ENCODE data around the gene TSTD1.
A peak's percentile ranks its signal among the peaks of the same experiment; 100 is the strongest.
"Not testable (repeated sequence)": the region's sequence is repeated elsewhere in the genome, so short reads cannot be mapped to it uniquely, and the experiment has no call there.

The TSTD1 gene

GRCh38 chr1:161068306-161069234, 29.8 kb upstream of the TSTD1 start:
- no peak for DNase-seq

DNA sequence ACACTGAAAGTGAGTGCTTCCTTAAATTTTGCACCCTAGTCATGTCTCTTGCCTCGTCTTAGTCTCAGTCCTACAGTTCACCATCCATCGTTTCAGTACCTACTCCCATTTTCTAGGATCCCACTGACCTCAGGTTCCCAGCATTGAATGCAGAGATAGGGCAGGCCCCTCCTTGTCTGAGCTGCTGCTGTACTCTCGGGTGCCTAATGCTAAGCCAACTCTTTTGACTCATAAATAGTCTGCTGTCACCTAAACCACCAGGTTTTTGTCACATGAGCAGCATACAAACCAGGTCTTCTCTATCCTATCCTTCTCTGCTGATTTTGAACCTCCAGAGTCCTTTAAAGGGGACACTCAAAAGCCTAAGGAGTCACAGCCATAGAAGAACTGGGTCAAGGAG, 27.9 kb upstream of the TSTD1 start:
- no peak for DNase-seq

DNA sequence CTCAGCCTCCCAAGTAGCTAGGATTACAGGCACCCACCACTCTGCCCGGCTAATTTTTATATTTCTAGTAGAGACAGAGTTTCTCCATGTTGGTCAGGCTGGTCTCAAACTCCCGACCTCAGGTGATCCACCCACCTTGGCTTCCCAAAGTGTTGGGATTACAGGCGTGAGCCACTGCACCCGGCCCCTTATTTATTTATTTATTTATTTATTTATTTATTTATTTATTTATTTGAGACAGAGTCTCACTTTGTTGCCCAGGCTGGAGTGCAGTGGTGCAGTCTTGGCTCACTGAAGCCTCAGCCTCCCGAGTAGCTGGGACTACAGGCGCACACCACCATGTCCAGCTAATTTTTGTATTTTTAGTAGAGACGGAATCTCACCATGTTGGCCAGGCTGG, 26.9 kb upstream of the TSTD1 start:
- not testable (repeated sequence) for DNase-seq

DNA sequence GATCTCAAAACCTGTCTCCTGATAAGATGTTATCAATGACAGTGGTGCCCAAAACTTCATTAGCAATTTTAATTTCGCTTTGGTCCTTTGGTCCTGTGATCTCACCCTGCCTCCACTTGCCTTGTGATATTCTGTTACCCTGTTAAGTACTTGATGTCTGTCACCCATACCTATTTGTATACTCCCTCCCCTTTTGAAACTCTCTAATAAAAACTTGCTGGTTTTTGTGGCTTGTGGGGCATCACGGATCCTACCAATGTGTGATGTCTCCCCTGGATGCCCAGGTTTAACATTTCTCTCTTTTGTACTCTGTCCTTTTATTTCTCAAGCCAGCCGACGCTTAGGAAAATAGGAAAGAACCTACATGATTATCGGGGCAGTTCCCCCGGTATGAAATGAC, 25.2 kb upstream of the TSTD1 start:
- DNase-seq: not testable (repeated sequence)

- DNase-seq: no peak
Observed at GRCh38 chr1:161061419-161061818, 22.7 kb upstream of the TSTD1 start.

- no peak for DNase-seq
Observed at GRCh38 chr1:161059293-161059692, 20.5 kb upstream of the TSTD1 start.

- DNase-seq: no peak
Observed at GRCh38 chr1:161054805-161055204, 16.0 kb upstream of the TSTD1 start.

DNA sequence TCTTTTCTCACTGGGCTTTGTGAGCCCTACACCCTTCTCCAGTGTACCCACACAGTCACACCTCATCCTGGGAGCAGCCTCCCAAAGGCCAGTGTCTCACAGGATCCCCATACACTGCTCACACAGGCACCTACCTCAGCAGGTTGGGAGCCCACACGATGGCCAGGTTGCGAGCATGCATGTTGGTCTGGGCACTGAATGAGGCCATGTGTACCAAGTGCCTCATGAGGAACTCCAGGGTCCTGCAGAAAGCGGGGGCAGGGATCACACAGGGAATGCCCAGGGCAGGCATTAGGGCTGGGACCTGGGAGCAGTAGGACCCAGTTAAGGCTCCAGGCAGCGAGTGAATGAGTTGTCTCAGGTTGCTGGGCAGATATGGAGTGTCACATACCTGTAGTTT, 15.5 kb upstream of the TSTD1 start:
- no peak for DNase-seq

DNA sequence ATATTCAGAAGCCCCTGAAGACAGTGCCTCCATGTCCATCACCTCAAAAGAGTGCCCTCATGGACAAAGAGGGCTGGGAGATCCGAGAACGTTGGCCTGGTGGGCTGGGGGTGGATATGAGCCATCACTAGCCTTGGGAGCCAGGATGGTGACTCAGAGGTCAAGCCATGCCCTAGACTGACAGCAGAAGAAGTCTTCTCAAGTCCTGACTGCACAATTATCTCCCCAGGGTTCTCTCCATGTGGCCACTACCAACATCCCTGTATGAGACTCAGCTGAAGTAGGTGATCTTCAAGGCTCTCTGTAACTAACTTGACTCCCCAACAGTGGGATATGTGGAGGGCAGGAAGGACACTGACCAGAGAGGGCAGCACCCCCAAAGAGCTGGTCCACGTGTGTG, 14.1 kb upstream of the TSTD1 start:
- DNase-seq: no peak

DNA sequence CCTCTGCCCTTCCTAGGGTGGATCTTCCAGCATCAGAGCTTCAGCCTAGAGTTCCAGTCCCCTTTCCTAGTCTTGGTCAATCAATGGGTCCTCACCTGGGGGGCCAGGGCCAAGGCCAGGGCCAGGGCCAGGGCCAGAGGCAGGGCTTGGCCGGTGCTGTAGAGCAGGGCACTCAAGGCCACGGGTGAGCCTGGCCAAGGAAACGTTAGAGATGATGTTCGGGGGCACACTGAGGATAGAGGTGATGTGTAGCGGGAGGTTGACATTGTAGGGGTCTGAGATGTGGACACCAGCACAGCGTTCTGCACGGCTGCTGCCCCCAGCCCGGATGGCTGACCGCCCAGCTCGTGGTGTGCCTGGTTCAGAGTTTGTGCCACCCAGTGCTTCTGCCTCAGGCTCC, 12.5 kb upstream of the TSTD1 start:
- DNase-seq: no peak

DNA sequence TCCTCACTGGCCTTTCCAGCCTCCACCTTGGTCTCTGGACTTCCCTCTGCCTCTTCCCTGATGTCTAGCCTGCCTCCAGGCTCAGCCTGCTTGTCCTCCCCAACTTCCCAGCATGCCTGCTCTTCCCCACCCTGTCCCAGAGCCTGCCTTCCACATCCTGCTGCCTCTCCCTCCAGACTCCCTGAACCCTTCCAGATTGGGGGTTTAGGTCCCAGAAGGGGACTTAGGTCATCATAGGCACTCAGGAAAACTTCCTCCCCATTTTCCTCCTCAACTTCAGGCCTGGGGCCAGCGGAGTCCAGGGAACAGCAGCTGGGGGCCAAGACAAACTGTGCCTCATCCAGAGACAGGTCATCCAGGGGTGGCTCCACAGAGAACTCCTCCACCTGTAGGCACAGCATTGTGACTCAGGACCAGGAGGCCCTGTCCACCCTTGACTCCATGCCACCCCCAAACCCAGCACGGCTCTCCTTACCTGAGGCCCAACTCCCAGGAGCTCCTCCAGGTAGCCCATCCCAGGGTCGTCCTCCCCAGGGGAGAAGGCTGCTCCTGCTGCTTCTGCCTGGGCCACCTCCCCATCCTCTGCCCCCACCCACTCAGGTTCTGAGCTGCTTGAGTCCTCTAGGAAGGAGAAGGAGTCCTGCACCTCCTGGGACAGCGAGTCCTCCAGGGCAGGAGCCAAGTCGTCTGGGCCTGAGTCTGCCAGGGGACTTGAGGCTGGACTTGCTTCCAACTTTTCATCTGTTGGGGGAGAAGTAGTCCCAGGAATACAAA, 10.4 kb upstream of the TSTD1 start:
- no peak for DNase-seq

DNA sequence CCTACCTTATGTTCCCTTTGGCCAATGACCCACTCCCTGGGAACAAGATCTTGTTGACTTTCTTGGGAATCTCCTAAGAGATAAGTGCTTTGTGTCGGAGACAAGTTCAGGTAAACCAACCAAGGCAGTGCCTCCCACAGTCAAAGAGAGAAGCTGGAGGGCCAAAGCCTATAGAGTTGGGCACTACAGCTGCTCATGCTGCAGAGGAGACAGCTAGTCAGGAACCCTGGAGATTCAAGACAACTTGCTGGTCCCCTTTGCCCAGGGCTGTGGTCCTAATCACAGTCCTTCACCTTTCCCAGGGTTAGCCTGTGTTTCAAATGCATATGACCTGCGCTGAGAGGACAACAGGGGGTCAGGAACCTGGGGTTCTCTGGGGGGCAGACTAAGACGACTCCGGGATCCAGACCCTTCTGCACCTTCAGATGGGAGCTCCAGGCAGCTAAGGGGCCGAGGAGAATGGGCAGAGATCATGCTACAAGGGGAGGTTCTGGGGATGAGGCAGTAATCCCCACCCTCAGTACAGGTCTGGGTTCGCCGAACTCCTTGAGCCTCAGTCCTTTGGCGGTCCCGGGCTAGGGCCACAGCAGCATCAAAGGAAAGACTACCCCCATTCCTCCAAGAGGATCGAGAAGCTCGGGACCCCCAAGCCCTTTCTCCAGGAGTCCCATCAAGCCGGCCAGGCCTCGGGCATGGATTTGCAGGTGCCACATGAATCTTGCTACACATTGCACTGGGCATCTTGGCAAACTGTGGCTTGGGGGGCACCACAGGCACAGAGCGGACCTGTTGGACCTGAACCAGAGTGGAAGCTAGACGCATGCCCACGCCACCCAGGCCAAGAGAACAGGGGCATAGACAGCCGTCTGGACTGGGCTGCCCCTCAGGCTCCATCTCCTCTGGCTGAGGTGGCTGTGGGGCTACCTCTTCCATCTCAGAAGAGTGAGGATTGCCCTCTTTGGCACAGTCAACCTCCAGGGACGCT, 9.0 kb upstream of the TSTD1 start:
- DNase-seq: no peak

- no peak for DNase-seq
Observed at GRCh38 chr1:161046605-161047228, 8.0 kb upstream of the TSTD1 start.

GRCh38 chr1:161045736-161046604, 7.2 kb upstream of the TSTD1 start, which contains the start of gene USF1:
USF1 (minus strand) TSS chr1:161045977; CDS start chr1:161043275, 2,702 bp downstream.
- peak; percentile 97 for DNase-seq

GRCh38 chr1:161044908-161045735, 6.4 kb upstream of the TSTD1 start:
- DNase-seq: peak; percentile 48

- no peak for DNase-seq
Observed at GRCh38 chr1:161044535-161044907, 5.8 kb upstream of the TSTD1 start.

DNA sequence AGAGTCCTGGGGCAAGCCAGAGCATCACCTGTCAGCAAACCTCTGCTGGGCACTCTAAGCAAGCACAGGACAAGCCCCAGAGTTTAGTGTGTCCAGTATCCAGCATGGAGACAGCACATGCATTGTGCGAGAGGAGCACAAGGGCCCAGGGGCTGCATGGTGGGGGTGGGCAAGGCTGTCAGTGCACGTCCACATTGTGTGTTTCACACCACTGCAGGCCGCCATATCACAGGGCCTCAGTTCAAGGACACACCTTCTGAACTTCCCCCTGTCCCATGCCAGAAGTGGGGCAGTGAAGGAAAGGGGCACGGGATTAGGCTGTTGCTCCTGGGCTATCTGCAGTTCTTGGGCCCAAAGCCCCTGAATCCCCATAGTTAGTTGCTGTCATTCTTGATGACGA, 782 bp upstream of the TSTD1 start:
- no peak for DNase-seq

DNA sequence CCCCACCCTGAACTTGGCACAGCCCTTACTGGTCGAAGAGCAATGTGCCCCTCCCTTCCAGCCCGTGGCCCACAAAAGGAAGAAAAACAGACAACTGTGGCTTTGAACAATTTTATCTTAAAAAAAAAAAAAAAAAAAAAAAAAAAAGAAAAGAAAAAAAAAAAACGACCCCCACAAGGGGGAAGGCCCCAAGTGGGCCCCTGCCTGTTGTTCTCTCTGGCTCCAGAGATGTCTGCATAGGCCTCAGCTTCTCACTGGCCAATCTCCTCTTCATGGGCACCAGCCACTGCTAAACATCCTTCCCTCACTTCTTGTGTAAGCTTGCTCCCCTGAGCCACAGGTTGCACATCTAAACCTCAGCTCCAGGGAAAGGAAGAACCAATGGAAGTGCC, 386 bp upstream of the TSTD1 start:
- no peak for DNase-seq

DNA sequence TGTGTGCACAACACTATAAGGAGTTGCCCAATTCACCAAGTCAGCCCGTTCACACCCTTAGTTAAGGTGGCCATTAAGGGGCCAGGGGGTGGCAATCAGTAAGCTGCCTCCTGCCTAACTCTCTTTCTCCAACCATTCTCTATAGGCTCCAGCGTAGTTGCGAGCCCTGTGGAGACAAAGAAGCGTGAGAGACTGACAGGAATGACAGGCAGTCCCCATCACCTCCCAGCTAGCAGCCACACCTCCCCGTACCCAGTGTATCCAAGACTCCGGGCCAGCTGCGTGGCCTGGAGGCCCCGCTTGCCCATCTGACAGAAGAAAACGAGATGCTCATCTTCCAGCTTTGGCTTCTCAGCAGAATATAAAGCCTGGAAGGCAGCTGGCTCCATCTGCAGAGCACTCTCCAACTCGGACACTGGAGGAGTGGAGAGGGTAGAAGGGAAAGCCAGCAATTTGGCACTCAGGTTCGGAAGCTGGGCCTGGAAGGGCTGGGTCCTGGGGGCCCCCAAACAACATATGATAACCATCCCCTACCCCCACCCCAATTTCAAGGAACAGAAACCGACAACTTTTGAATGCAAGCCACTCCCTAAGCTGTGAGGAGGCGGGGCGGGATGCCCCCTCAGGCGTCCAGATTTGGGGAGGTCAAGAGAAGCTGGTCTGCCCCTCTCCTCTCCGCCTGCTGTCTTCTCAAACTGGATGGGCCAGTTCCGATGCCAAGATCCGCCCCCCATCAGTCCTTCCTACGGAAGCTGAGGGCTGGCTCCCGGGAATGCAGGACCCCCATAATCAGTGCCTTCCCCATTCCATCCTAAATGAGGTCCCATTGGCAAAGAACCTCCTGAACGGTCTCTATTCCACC, 872 bp downstream of the TSTD1 start:
- DNase-seq: no peak

All from NCI-H2107 (cell line).